PC-3 (cell line): ENCODE measurements around the gene SAG. TPM values are rescaled to one million over a fixed set of nuclear protein-coding genes. Genes with fewer than 3 reads are reported as not detected.

Experiments
- ATAC-seq: fragments of 200-7000 bp; cut with Tn5 transposase; 2 replicates; pipeline ENCODE4 v1.9.1; 2020; ENCODE audit warnings: mild to moderate bottlenecking, moderate library complexity
- BruUV-seq: library from RNA; stranded (reverse); fragments of 400-500 nt; replicated peaks from 2 replicates; lab custom pipeline; 2021; lab: Mats Ljungman, UMichigan
- CTCF ChIA-PET: fragments of 300-600 bp; sonication (Branson Sonifier 250); formaldehyde crosslinking; loops from one replicate; lab custom pipeline; 2022; ENCODE audit warnings: antibody characterized with exemption; lab: Charles Lee
- POLR2A ChIA-PET: fragments of 300-600 bp; sonication (Branson Sonifier 250); formaldehyde crosslinking; loops from one replicate; lab custom pipeline; 2022; ENCODE audit warnings: antibody characterized with exemption; ENCODE audit not compliant: unreplicated experiment; lab: Charles Lee
- DNase-seq: peaks from one replicate; pipeline ENCODE4 v3.0.0-alpha.2; 2015
- H2AFZ ChIP-seq: fragments of 300-600 bp; sonication (generic); 2 replicates; pipeline ENCODE4 v1.6.0; 2016; ENCODE audit warnings: antibody characterized with exemption, low read length
- H3F3A ChIP-seq: fragments of 300-600 bp; sonication (generic); one replicate; pipeline ENCODE4 v1.6.0; 2017; ENCODE audit warnings: antibody characterized with exemption, low read length, control low read depth, mild to moderate bottlenecking; ENCODE audit not compliant: unreplicated experiment
- H3K27ac ChIP-seq: fragments of 300-600 bp; sonication (generic); 2 replicates; pipeline ENCODE4 v1.5.1; 2016; ENCODE audit warnings: mild to moderate bottlenecking, low read length
- H3K27me3 ChIP-seq: fragments of 300-600 bp; sonication (generic); 2 replicates; pipeline ENCODE4 v1.6.1; 2016; ENCODE audit warnings: low read length, mixed read lengths
- H3K36me3 ChIP-seq: fragments of 300-600 bp; sonication (generic); 2 replicates; pipeline ENCODE4 v1.6.1; 2016; ENCODE audit warnings: low read depth, mixed run types, low read length, mixed read lengths
- H3K4me1 ChIP-seq: fragments of 300-600 bp; sonication (generic); 2 replicates; pipeline ENCODE4 v1.5.1; 2016; ENCODE audit warnings: low read length; ENCODE audit not compliant: insufficient read depth
- H3K4me2 ChIP-seq: fragments of 300-600 bp; sonication (generic); 2 replicates; pipeline ENCODE4 v1.6.0; 2016; ENCODE audit warnings: low read length
- H3K4me3 ChIP-seq: fragments of 300-600 bp; sonication (generic); 2 replicates; pipeline ENCODE4 v1.5.1; 2016; ENCODE audit warnings: mild to moderate bottlenecking, low read length, mixed read lengths
- H3K79me2 ChIP-seq: fragments of 300-600 bp; sonication (generic); 2 replicates; pipeline ENCODE4 v1.6.1; 2017; ENCODE audit warnings: low read length, mixed read lengths
- H3K9ac ChIP-seq: fragments of 300-600 bp; sonication (generic); 2 replicates; pipeline ENCODE4 v1.6.0; 2016; ENCODE audit warnings: mild to moderate bottlenecking, low read length
- H3K9me2 ChIP-seq: fragments of 300-600 bp; sonication (generic); replicated peaks from 2 replicates; pipeline ENCODE4 v1.6.1; 2016; ENCODE audit warnings: mixed run types, low read length, mixed read lengths
- H3K9me3 ChIP-seq: fragments of 300-600 bp; sonication (generic); 2 replicates; pipeline ENCODE4 v1.6.1; 2016; ENCODE audit warnings: low read length, mixed read lengths
- H4K20me1 ChIP-seq: fragments of 300-600 bp; sonication (generic); 2 replicates; pipeline ENCODE4 v1.6.1; 2016; ENCODE audit warnings: low read length, mixed read lengths
- EZH2 ChIP-seq: fragments of 300-600 bp; sonication (generic); IDR thresholded peaks from one replicate; pipeline ENCODE4 v1.6.1; 2017; ENCODE audit warnings: antibody characterized with exemption, mild to moderate bottlenecking, low read length; ENCODE audit not compliant: unreplicated experiment
- EZH2phosphoT487 ChIP-seq: fragments of 300-600 bp; sonication (generic); IDR thresholded peaks from 2 replicates; pipeline ENCODE4 v1.6.1; 2018; ENCODE audit warnings: mild to moderate bottlenecking, antibody characterized with exemption, low read length, borderline replicate concordance
- intact Hi-C: fragments of 100-400 bp; cut with micrococcal nuclease; formaldehyde crosslinking; loops from 2 replicates; pipeline ENCODE4 v1.9.0; 2023
- total RNA-seq: library from RNA; depleted of rRNA; stranded (reverse); fragments of >200 nt; gene quantifications from 2 replicates; pipeline ENCODE4 v1.2.3, GENCODE V29; 2014
- TF ChIP-seq, protein P1 (sequence below): fragments of 300-600 bp; sonication (generic); conservative IDR thresholded peaks from 2 replicates; pipeline ENCODE4 v1.5.1; 2017; ENCODE audit warnings: antibody characterized with exemption, low read depth, mild to moderate bottlenecking, low read length

Gene SAG
- total RNA-seq, 1 experiment from 2014 or later, result not detected

DNA sequence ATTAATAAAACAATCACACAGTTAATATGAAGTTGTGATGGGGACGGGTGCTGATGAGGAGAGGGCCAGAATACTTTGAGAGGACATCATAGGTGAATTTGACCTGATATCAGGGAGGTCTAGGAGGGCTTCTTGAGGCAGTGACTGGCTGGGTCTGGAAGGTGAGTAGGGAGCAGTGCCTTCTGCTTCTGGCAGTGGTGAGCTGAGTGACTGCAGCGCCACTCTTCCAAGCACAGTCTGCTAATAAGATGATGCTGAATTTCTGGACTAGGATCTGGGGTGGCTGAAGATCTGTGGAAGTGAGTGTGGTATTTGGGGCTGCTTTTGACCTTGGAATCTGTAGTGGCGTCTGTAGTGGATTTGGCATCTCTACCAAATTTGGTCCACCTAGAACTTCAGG, 52.2 kb downstream of the SAG start:
- ChIA-PET POLR2A (no interaction called here), CTCF (no interaction called here)
- H3K9ac ChIP-seq, result no peak overlapping the region
- H2AFZ ChIP-seq, result no peak overlapping the region
- no peak for DNase-seq
- ATAC-seq, result no peak
- H3K4me1 ChIP-seq, result peaks cover 18% of the 10 kb centered on the region
- peaks cover 10% of the 10 kb centered on the region for H3K36me3 ChIP-seq
- BruUV-seq, result no TSS peak
- H3K9me3 ChIP-seq, result no peaks in the 10 kb centered on the region
- no peaks in the 10 kb centered on the region for H3K27me3 ChIP-seq
- H4K20me1 ChIP-seq, result peaks cover 20% of the 10 kb centered on the region; the same call in 1 of the 2 replicates
- H3K27ac ChIP-seq, result no peak overlapping the region
- no peak overlapping the region for H3K4me3 ChIP-seq
- no peaks in the 10 kb centered on the region for H3K9me2 ChIP-seq
- TF ChIP-seq EZH2, result no peak
- no peak for TF ChIP-seq EZH2phosphoT487
- intact Hi-C loops, result loop anchor here (5.0 kb wide), 1 partner anchor 82 kb away; no protein-coding TSS in a partner anchor
- no peak overlapping the region for H3K4me2 ChIP-seq
- H3K79me2 ChIP-seq, result peaks cover 84% of the 10 kb centered on the region
- H3F3A ChIP-seq, result no peaks in the 10 kb centered on the region

DNA sequence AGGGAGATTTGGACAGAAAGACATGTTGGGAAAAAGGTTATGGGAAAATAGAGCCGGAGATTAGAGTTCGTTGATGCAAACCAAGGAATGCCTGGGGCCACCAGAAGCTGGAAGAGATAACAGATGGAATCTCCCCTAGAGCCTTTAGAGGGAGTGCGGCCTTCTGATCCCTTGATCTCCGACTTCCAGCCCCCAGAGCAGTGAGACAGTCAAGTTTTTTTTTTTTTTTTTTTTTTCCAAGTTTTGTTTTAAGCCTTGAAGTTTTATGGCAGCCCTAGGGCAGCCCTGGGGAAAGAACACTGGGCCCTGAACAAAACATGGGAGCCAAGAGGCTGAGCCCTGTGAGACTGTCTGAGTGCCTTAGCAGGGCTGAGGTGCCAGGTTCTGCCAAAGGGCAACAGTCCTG, 53.2 kb downstream of the SAG start:
- H3K27me3 ChIP-seq, result no peaks in the 10 kb centered on the region
- no TSS peak for BruUV-seq
- H3K4me1 ChIP-seq, result peaks cover 13% of the 10 kb centered on the region
- H3K4me2 ChIP-seq, result no peak overlapping the region
- no peak overlapping the region for H3K27ac ChIP-seq
- POLR2A ChIA-PET, result no interaction called here
- TF ChIP-seq, protein P1, sequence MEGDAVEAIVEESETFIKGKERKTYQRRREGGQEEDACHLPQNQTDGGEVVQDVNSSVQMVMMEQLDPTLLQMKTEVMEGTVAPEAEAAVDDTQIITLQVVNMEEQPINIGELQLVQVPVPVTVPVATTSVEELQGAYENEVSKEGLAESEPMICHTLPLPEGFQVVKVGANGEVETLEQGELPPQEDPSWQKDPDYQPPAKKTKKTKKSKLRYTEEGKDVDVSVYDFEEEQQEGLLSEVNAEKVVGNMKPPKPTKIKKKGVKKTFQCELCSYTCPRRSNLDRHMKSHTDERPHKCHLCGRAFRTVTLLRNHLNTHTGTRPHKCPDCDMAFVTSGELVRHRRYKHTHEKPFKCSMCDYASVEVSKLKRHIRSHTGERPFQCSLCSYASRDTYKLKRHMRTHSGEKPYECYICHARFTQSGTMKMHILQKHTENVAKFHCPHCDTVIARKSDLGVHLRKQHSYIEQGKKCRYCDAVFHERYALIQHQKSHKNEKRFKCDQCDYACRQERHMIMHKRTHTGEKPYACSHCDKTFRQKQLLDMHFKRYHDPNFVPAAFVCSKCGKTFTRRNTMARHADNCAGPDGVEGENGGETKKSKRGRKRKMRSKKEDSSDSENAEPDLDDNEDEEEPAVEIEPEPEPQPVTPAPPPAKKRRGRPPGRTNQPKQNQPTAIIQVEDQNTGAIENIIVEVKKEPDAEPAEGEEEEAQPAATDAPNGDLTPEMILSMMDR, result no peak
- TF ChIP-seq EZH2 (no peak), EZH2phosphoT487 (no peak)
- no peaks in the 10 kb centered on the region for H3K9me2 ChIP-seq
- H3K79me2 ChIP-seq, result peaks cover 75% of the 10 kb centered on the region
- H3F3A ChIP-seq, result no peaks in the 10 kb centered on the region
- no peak overlapping the region for H3K9ac ChIP-seq
- peaks cover 12% of the 10 kb centered on the region; the same call in 1 of the 2 replicates for H4K20me1 ChIP-seq
- DNase-seq, result no peak
- peaks cover 10% of the 10 kb centered on the region for H3K36me3 ChIP-seq
- H2AFZ ChIP-seq, result no peak overlapping the region
- ATAC-seq, result no peak
- no peak overlapping the region for H3K4me3 ChIP-seq
- intact Hi-C loops, result no loop called here
- H3K9me3 ChIP-seq, result no peaks in the 10 kb centered on the region
- CTCF ChIA-PET, result no interaction called here

DNA sequence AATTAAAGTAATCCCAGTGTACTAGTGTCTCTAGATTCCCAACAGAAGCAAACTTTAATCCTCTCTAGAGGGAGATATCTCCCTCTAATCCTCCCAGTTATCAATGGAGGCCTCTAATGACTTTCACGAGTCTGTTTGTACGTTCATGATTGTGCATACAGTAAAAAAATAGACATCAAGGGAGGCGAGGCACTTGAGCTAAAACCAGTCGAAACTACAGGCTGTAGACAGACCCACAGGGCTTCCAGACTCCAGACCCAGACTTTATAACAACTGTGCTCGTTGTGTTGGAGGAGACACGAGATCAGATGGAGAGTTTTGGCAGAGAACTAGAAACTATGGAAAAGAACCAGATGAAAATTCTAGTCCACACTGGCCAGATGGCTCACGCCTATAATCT, 53.7 kb downstream of the SAG start:
- ATAC-seq (no peak), DNase-seq (no peak)
- Histone ChIP-seq H3K4me1 (peaks cover 8% of the 10 kb centered on the region), H3K4me3 (no peak overlapping the region), H3K9ac (no peak overlapping the region), H3K4me2 (no peak overlapping the region), H3K9me3 (no peaks in the 10 kb centered on the region), H3K27ac (no peak overlapping the region), H3K36me3 (peaks cover 10% of the 10 kb centered on the region), H4K20me1 (peaks cover 7% of the 10 kb centered on the region; the same call in 1 of the 2 replicates), H3K9me2 (no peaks in the 10 kb centered on the region), H3K79me2 (peaks cover 75% of the 10 kb centered on the region), H3F3A (no peaks in the 10 kb centered on the region), H3K27me3 (no peaks in the 10 kb centered on the region), H2AFZ (no peak overlapping the region)
- no peak for TF ChIP-seq EZH2phosphoT487
- no peak for TF ChIP-seq EZH2
- TF ChIP-seq, protein P1, result no peak
- ChIA-PET CTCF (no interaction called here), POLR2A (no interaction called here)
- intact Hi-C loops, result no loop called here
- BruUV-seq, result no TSS peak
